Epithelial cell of prostate (primary cell): ENCODE data around the gene SVIL.

Experiments used
- DNase-seq: peaks from one replicate; pipeline ENCODE4 v3.0.0-alpha.2; 2011; ENCODE audit warnings: low read depth, low spot score
- H3K27ac ChIP-seq: fragments of 450-650 bp; 2 replicates; pipeline ENCODE4 v1.5.1; 2017; ENCODE audit warnings: mild to moderate bottlenecking

Gene SVIL, protein sequence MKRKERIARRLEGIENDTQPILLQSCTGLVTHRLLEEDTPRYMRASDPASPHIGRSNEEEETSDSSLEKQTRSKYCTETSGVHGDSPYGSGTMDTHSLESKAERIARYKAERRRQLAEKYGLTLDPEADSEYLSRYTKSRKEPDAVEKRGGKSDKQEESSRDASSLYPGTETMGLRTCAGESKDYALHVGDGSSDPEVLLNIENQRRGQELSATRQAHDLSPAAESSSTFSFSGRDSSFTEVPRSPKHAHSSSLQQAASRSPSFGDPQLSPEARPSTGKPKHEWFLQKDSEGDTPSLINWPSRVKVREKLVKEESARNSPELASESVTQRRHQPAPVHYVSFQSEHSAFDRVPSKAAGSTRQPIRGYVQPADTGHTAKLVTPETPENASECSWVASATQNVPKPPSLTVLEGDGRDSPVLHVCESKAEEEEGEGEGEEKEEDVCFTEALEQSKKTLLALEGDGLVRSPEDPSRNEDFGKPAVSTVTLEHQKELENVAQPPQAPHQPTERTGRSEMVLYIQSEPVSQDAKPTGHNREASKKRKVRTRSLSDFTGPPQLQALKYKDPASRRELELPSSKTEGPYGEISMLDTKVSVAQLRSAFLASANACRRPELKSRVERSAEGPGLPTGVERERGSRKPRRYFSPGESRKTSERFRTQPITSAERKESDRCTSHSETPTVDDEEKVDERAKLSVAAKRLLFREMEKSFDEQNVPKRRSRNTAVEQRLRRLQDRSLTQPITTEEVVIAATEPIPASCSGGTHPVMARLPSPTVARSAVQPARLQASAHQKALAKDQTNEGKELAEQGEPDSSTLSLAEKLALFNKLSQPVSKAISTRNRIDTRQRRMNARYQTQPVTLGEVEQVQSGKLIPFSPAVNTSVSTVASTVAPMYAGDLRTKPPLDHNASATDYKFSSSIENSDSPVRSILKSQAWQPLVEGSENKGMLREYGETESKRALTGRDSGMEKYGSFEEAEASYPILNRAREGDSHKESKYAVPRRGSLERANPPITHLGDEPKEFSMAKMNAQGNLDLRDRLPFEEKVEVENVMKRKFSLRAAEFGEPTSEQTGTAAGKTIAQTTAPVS (N-terminal part only)

DNA sequence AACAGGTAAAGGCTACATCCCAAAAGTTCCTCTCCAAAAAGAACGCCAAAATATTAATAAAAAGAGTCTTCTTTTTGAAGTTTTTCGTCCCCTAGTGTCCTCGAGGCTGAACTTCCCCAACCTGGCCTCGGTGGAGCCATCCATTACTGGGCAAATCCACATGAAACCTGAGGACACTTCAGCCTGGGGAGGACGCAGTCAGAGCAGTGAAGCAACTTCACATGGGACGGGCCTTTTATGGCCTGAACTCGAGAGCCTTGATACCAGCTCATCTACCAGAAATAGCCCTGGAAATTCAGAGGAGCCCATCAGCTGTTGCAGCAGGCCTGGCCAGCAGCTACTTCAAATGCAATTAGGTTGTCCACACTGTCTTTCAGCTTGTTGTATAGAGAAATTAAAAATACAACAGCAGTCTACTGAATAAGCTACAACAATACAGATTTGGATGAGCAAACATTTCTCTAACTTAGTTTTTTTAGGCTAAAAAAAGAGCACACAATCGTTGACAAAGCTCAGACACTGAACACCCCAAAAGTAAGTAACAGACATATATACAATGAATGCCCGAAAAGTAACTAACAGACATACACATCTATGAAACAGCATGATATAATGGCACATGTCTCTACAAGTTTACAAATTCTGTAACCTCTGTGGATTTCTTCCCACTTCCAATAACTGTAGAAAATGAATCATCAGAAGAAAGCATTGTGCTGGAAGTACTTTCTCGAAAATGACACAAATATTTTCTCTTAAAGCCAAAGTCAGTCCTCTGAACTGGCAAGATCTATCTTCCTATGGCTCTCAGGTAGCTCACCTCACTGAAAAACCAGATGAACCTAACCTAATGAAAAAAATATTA is at the start of gene SVIL:
TSS of gene SVIL (minus strand) at position 208 of the 862 bp plus-strand sequence. CDS start 79,913 bp downstream, outside the sequence.
- DNase-seq: no peak
- peak within 1 kb of the TSS; percentile 96 for H3K27ac ChIP-seq

DNA sequence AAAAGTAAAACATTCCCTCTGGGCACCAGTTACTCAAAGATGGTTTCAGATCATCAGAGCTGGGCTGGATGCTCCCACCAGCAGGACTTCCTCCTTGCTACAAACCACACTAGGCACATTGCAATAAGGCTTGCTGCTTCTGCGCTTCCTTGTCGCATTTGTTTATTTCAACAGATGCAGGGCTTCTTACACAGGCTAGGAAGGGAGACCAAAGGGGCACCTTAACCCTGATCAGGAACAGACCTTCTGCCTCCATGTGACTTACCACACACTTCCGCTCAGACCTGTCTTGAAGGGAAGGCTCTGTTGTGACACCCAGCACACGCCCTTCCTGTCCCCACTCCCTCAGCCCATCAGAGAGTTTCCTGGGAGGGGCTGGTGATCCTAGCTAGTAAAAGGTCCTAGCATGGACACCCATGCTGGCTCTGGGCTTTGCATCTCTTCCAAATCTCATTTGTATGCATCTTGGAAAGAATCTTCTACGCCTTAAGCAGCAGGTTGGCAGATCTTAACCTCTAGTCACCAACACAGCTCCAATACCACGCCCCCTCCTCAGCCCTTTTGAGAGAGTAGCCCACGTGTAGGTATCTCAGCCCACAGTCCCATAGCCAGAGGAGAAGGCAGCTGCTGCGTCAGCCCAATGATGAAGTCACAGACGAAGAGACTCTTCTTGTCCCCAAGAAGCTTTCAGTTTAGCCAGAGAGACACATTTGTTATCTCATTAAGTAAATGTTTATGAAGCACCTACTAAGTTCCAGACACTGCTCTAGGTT is 47.1 kb upstream of the SVIL start:
- no peak for DNase-seq
- no peak overlapping the region for H3K27ac ChIP-seq

DNA sequence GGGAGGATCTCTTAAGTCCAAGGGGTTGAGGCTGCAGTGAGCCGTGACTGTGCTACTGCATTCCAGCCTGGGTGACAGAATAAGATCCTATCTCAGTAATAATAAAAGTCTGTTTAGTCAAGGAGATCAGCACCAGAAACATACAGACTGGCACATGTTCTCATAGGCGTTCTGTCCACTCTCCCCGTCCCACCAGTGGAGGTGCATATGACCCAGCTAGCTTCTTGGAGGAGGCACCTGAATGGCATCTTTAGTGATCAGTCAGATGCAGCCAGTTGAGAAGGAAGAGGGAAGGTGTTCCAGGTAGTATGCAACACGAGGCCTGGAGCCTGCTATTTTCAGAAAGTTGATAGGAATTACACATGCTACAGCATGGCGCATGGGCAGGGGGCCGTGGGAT is 45.3 kb upstream of the SVIL start:
- DNase-seq: no peak
- no peak overlapping the region for H3K27ac ChIP-seq

DNA sequence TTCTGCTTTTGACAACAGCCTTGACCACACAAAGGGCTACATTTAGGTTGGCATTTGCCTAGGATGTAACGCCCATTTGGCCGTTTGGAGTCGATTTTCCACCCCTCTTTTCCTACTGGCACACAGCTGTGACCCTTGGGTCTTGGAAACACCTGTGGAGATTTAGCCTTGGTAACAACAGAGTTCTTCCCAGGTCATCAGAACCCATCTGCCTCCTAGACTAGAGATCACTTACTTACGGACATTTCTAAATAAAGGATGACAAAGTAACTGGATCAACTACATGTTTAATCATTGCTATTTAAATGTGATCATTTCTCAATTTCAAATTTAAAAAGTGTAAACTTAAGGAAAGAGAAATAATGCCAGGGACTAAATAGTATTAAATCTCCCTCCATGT is 42.0 kb upstream of the SVIL start:
- no peak for DNase-seq
- no peak overlapping the region for H3K27ac ChIP-seq

DNA sequence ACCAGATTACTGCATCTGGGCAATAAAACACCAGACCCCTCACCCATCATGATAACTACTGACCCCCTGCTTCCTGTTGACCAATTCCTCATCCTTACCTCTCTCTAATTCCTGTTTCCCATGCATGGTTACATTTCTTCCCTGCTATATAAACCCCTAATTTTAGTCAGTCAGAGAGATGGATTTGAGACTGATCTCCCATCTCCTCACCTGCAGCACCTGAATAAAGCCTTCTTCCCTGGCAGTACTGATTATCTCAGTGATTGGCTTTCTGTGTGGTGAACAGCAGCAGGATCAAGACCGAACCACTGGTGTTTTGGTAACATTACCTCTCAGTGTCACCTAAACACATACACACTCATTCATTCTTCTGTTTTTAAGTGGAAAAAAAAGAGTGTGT is 41.2 kb upstream of the SVIL start:
- DNase-seq: no peak
- H3K27ac ChIP-seq: no peak overlapping the region

DNA sequence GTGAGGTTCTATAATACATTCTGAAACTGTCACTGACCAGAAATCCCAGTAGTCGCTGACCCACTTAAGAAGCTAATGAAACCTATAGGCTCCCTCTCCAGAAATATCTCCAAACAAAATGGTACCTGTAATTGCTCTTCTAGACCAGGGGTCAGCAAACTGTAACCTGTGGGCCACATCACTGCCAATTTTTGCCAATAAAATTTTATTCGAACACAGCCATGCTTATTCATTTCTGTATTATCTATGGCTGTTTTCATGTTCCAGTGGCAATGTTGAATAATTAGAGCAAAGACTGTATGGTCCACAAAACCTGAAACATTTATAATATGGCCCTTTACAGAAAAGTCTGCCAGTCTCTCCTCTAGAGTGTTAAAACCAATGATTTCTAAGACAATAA is 37.2 kb upstream of the SVIL start:
- H3K27ac ChIP-seq: no peak overlapping the region
- no peak for DNase-seq

DNA sequence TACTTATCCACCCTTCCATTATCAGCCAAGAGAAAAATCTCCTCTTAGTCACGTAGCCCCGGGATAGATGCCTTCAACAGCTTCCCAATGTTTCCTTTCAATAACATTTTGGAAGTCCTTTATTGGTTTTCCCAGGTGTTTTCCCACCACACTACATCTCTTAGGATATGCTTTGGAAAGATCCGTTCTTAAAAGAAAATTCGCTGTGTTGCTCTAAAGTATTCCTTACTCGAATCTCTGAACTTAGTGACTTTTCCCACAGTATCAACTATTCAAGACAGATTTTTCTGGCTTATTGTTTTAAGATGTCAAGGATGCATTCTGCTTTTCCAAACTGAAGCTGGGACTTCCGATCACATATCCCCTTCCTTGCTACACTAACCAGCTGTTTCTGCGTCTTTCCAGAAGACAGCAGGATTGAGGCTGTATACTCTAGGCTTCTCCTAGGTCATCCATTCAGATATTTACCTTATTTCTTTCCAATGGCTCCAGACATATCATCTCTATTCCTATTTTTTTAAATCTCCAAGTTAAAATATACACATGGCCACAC is 36.5 kb upstream of the SVIL start:
- no peak for DNase-seq
- H3K27ac ChIP-seq: no peak overlapping the region

DNA sequence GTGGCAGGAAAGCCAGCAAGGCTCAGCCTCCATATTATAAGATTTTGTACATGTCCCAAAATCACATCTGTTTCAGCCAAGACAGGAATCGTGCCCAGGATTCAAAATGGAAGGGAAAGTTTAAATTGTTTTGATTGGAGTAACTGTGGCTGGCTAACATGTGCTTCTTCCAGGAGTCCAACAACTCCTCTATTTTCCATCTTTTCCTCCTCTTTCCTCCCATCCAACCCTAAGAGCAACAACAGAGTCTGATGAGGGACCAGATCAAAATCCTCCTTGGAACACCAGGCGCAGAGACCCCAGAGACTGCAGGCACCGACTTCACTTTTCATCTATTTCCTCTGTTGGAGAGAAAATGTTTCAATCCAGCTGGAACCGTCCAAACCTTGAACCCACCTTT is 36.0 kb upstream of the SVIL start:
- DNase-seq: no peak
- H3K27ac ChIP-seq: no peak overlapping the region

DNA sequence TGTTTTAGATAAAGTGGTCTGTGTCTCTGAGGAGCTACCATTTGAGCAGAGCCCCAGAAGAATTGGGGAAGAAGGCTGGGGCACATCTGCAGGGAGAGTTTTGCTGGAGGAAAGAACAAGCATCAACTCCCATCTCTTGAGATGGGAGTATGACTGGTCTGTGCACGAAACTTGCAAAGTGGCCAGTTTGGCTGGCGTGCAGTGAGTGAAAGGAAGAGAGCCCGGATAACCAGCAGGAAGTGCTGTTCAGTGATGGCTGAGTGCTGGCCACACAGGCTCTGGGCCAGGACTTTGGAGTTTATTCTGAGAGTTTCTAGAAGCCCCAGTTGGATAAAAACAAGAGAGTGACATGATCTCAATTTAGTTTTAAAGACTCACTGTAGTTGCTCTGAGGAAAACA is 34.4 kb upstream of the SVIL start:
- no peak for DNase-seq
- H3K27ac ChIP-seq: peak overlapping the region; percentile 66

DNA sequence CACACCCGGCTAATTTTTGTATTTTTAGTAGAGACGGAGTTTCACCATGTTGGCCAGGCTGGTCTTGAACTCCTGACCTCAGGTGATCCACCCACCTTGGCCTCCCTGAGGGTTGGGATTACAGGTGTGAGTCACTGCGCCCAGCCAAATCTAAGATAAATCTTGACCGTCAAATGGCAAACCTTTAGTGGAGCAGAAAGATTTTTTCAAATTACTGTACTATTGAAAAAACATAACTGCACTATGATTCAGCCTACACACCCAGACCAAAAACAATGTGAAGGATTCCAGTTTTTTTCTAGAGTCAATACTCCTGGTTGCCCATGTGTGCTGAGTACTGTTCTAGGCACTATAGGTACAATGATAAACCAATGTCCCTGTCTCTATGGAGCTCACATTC is 33.9 kb upstream of the SVIL start:
- no peak for DNase-seq
- peak overlapping the region; percentile 66 for H3K27ac ChIP-seq

DNA sequence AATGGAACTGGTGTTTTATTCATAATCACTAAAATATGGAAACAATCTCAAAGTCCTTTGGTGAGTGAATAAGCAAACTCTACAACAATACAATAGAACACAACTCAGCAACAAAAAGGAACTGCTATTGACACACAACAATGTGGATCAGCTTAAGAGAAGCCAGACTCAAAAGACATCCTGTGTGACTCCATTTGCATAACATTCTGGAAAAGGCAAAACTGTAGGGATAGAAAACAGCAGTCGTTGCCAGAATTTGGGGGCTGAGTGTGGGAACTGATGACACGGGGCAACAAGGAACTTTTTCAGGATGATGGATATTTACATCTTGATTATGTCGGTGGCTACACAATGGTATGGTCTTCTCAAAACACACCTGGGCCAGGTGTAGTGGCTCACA is 32.4 kb upstream of the SVIL start:
- no peak for DNase-seq
- no peak overlapping the region for H3K27ac ChIP-seq

DNA sequence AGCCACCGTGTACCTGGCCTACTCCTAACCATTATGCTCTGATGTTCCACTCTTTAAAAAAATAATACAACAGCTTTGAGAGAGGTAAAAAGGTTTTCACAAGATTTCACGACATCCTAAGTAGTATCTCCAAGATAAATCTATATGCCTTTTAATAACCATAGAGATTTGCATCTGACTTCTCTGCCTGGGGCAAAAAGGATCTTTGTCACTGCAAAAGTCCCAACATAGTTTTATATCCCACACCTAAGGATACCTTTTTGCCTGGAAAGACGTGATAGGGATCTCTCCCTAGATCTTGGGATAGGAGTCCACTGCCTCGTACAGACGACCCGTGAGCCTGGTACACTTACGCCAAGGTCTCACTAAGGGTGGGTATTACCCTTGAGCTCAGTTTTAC is 31.4 kb upstream of the SVIL start:
- no peak for DNase-seq
- H3K27ac ChIP-seq: no peak overlapping the region

DNA sequence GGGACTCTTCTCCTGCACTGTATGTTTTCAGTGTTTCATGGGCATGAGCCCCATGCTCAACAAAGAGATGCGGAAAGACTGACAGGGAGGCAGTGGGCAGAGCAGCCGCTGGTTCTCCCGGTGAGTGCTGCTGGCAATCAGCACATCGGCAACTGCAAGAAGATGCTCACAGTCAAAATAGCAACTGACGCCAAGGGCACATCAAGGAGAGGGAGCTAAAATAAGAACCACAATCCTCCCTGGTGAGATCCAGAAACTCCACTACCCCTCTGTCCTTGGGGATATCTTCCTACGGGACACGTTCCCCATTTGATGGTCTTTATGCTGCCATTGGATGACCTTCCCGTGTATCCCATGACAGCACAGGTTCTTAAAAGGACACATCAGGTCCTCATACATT is 28.9 kb upstream of the SVIL start:
- no peak overlapping the region for H3K27ac ChIP-seq
- no peak for DNase-seq

DNA sequence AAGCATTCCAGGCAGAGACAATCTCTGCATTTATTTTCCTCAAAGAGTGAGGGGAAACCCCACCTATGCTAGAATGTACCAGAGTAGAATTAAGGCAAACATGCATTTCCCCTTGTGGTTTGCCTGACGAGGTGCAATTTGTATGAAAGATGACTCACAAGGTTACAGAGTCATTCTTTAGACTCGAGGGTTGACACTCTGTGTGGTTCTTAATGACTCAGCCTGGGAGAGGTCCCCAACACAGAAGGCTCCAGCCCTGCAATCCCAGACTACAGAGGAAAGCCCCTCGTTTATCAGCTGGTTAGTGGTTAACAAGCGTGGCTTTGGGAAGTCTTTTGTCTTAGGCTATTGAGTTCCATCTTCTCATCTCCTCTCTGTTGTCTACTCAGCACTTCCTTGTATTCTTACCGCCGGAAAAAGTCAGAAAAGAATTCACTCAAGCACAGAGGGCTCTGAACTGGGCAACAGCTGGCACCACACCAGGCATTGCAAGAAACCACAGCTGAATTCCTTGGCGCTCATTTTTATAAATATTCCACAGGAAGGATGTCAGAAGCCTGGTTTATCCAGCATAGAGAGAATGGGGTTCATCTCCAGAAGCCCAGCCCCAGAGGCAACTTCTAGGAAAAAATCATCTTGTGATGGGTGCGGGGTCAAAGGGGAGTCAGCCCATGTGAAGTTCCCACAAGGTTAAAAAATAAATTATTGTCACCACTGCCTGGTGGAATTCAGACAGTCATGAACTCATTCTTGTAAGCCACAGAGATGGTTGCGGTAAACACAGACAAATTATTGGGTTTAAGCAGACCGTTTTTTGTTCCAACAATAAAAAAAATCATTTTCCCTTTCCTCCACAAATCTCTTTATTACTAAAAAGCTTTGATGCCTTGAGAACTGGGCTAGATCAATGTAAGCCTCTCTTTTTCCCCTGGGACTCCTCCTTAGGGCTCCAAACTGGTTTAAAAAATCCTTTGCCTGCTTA is 24.5 kb upstream of the SVIL start:
- H3K27ac ChIP-seq: peak overlapping the region; percentile 91
- peak; percentile 96 for DNase-seq

DNA sequence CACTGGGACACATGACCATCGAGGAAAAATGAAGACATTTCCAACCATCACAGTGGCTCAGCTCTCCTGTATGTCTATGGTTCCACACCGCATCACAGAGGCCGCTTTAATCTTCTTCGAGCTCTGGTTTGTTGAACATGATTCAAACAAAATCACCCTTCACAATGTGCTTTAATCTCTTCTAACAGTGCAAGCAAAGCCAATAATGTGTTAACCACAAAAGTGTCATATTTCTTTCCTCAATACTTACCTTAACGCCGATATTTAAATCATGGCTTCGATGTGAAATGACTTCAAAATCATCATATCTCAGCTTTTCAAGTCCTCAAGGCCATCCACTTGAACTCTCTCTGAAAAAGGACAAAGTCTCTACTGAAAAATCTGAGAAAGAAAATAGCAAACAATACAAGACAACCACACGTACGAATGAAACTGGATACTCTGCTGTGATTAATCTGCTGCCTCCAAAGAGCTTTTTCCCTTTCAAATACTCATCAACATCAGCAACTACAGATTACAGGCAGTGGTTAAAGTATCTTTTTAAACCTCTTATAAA is 23.0 kb upstream of the SVIL start:
- DNase-seq: no peak
- peak overlapping the region; percentile 91 for H3K27ac ChIP-seq

DNA sequence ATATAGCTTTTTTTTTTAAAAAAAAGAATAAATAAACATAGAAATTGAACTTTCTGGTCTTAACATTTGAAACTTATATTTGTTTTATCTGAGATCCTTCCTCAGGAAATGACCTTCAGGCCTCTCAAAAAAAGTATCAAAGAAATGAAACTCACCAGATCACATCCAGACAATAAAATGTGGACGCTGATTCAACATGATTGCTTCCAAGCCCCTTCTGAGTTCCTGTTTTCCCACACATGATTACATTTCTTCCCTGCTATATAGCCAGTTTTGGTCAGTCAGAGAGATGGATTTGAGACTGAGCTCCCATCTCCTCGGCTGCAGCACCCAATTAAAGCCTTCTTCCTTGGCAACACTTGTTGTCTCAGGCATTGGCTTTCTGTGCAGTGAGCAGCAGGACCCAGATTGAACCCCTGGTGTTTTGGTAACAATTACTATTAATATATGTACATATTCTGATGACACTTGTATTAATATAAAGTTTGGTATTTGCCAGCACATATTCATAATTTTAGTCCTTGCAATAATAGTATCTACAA is 21.8 kb upstream of the SVIL start:
- DNase-seq: no peak
- no peak overlapping the region for H3K27ac ChIP-seq

DNA sequence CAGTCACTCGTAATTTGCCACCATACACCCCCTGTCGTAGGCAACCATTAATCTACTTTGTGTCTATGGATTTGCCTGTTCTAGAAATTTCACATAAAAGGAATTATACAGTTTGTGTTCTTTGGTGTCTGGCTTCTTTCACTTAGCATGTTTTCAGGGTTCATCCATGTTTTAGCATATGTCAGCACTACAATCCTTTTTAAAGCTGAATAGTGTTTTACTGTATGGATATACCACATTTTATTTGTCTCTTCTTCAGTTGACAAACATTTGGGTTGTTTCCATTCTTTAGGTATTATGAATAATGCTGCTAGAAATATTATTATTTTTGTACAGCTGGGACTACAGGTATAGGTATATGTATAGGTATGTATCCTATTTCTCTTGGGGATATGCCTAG is 17.4 kb upstream of the SVIL start:
- DNase-seq: no peak
- no peak overlapping the region for H3K27ac ChIP-seq
